Measurements from ENCODE around the gene PITPNM1. TPM values are rescaled to one million over a fixed set of nuclear protein-coding genes. Genes with fewer than 3 reads are reported as not detected.

Gene PITPNM1
- polyA plus RNA-seq, 1 experiment = 14.4 TPM

- Histone ChIP-seq H3K4me3 (ENCODE audit: low read depth, low read length) (peak overlapping the region; percentile 90), H3K36me3 (ENCODE audit: control insufficient read depth, insufficient read depth, low read length) (peaks cover 17% of the 10 kb centered on the region), H3K27me3 (ENCODE audit: control insufficient read depth, insufficient read depth, low read length) (no peaks in the 10 kb centered on the region)
- ChIA-PET POLR2A (no interaction called here), CTCF (interaction anchor here (1.2 to 1.3 kb wide), 2 partner anchors 15 to 41 kb away, joined by 3 read pairs; partner anchors contain the start of gene PPP1CA)
- DNase-seq (ENCODE audit: low read depth) = no peak
- no peak for TF ChIP-seq CTCF (IDR thresholded peaks at IDR 0.05; ENCODE audit: insufficient read depth, low read depth, low read length)
These were observed 62.4 kb downstream of the PITPNM1 start for GRCh38 chr11:67442504-67443404.

Small RNAs within 50 kb of the gene (small RNA-seq; reads per million reads assigned to genes)
- gene MIR6752 (ENCODE audit: insufficient read length, low read depth, low replicate concordance) = not detected

Other genes with a start within 250 kb of the PITPNM1 start
- 21.9 and 31.2 TPM in 2 replicates for gene GRK2, start 238.9 kb downstream of the PITPNM1 start, polyA plus RNA-seq (2011; rRNA removed)
- gene ANKRD13D, start 216.1 kb downstream of the PITPNM1 start, polyA plus RNA-seq (2011; rRNA removed) = 18.4 and 30.7 TPM in 2 replicates
- gene SSH3, start 201.8 kb downstream of the PITPNM1 start, polyA plus RNA-seq (2011; rRNA removed) = 19.1 and 22.1 TPM in 2 replicates
- 95.6 and 119 TPM in 2 replicates for gene POLD4, start 151.8 kb downstream of the PITPNM1 start, polyA plus RNA-seq (2011; rRNA removed)
- 13.9 and 21.3 TPM in 2 replicates for gene CLCF1, start 131.8 kb downstream of the PITPNM1 start, polyA plus RNA-seq (2011; rRNA removed)
- gene RAD9A, start 113.4 kb downstream of the PITPNM1 start, polyA plus RNA-seq (2011; rRNA removed) = 5.9 and 10.7 TPM in 2 replicates
- 146 and 233 TPM in 2 replicates for gene PPP1CA, start 103.5 kb downstream of the PITPNM1 start, polyA plus RNA-seq (2011; rRNA removed)
- gene TBC1D10C, start 101.3 kb downstream of the PITPNM1 start, polyA plus RNA-seq (2011; rRNA removed) = not detected in 2 replicates
- 0.07 and 0.12 TPM in 2 replicates for gene CARNS1, start 89.7 kb downstream of the PITPNM1 start, polyA plus RNA-seq (2011; rRNA removed)
- gene RPS6KB2, start 76.9 kb downstream of the PITPNM1 start, polyA plus RNA-seq (2011; rRNA removed) = 42.9 and 59.9 TPM in 2 replicates
- gene PTPRCAP, start 67.7 kb downstream of the PITPNM1 start, polyA plus RNA-seq (2011; rRNA removed) = 0.27 and 0.43 TPM in 2 replicates
- 86.5 and 158 TPM in 2 replicates for gene CORO1B, start 61.9 kb downstream of the PITPNM1 start, polyA plus RNA-seq (2011; rRNA removed)
- gene GPR152, start 52.6 kb downstream of the PITPNM1 start, polyA plus RNA-seq (2011; rRNA removed) = not detected in 2 replicates
- gene CABP4, start 50.0 kb downstream of the PITPNM1 start, polyA plus RNA-seq (2011; rRNA removed) = not detected in 2 replicates
- gene TMEM134, start 36.1 kb downstream of the PITPNM1 start, polyA plus RNA-seq (2011; rRNA removed) = 30.6 and 31.7 TPM in 2 replicates
- 69.9 and 133 TPM in 2 replicates for gene AIP, start 22.3 kb downstream of the PITPNM1 start, polyA plus RNA-seq (2011; rRNA removed)
- 15.4 and 30.4 TPM in 2 replicates for gene CDK2AP2, start 2.8 kb upstream of the PITPNM1 start, polyA plus RNA-seq (2011; rRNA removed)
- not detected in 2 replicates for gene CABP2, start 18.1 kb upstream of the PITPNM1 start, polyA plus RNA-seq (2011; rRNA removed)
- gene GSTP1, start 78.4 kb upstream of the PITPNM1 start, polyA plus RNA-seq (2011; rRNA removed) = 679 and 883 TPM in 2 replicates
- gene NDUFV1, start 101.6 kb upstream of the PITPNM1 start, polyA plus RNA-seq (2011; rRNA removed) = 97.9 and 149 TPM in 2 replicates
- gene NUDT8, start 124.6 kb upstream of the PITPNM1 start, polyA plus RNA-seq (2011; rRNA removed) = 1.3 and 1.7 TPM in 2 replicates
- not detected in 2 replicates for gene TBX10, start 134.4 kb upstream of the PITPNM1 start, polyA plus RNA-seq (2011; rRNA removed)
- not detected in 2 replicates for gene ACY3, start 145.4 kb upstream of the PITPNM1 start, polyA plus RNA-seq (2011; rRNA removed)
- not detected in 2 replicates for gene ALDH3B2, start 169.3 kb upstream of the PITPNM1 start, polyA plus RNA-seq (2011; rRNA removed)

Data from BJ (cell line).